D721Med (cell line): ENCODE data around the gene AFDN.

Experiments
- DNase-seq: peaks from one replicate; pipeline ENCODE4 v3.0.0; 2011; ENCODE audit warnings: low spot score; ENCODE audit not compliant: insufficient read length
- FAIRE-seq: peaks from 2 replicates; lab custom pipeline; 2011; peaks lifted over from hg19 to GRCh38; lab: Jason Lieb, UNC
- TF ChIP-seq, protein P1 (sequence below): IDR thresholded peaks from 2 replicates; pipeline ENCODE4 v1.5.1; 2012; ENCODE audit warnings: mild to moderate bottlenecking, control low read depth; ENCODE audit not compliant: insufficient read depth; ENCODE audit errors: missing control alignments

The AFDN gene

GRCh38 chr6:167872538-167873210, 46.0 kb downstream of the AFDN start:
- no peak for FAIRE-seq
- TF ChIP-seq, protein P1, sequence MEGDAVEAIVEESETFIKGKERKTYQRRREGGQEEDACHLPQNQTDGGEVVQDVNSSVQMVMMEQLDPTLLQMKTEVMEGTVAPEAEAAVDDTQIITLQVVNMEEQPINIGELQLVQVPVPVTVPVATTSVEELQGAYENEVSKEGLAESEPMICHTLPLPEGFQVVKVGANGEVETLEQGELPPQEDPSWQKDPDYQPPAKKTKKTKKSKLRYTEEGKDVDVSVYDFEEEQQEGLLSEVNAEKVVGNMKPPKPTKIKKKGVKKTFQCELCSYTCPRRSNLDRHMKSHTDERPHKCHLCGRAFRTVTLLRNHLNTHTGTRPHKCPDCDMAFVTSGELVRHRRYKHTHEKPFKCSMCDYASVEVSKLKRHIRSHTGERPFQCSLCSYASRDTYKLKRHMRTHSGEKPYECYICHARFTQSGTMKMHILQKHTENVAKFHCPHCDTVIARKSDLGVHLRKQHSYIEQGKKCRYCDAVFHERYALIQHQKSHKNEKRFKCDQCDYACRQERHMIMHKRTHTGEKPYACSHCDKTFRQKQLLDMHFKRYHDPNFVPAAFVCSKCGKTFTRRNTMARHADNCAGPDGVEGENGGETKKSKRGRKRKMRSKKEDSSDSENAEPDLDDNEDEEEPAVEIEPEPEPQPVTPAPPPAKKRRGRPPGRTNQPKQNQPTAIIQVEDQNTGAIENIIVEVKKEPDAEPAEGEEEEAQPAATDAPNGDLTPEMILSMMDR = no peak
- no peak for DNase-seq

DNA sequence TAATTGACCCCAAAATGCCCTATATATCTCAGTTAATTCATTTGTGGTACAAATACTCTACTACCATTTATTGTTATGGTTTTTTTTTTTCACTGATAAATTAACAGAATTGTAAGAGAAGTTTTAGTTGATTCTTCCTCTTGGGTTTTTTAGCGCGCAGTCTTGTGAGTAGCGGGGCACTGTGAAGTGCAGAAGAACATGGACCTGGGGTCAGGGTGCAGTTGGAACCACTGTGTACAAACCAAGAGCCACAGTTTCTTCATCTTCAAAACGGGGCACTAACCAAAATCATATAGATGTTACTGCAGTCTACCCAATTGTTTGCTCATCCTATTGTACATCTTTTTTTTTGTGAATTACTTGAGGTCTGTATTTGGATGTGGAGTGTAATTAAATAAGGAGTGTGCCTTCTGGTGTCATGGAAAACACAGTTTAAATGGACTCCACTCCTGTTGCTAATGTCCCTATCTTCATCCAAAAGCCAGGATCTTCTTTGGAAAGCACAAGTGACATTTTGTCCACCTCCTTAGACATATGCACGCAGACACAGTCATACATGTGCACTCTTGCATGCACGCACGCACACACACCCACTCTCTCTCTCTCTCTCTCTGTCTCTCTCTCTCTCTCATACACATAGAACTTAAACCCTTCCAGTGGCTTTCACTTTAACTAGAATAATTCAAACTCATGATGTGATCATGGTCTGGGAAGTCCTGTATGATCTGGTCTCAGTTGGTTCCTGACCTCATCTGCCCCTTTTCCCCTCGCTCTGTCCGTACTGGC, 51.5 kb downstream of the AFDN start:
- no peak for DNase-seq
- TF ChIP-seq, protein P1 = no peak

GRCh38 chr6:167879612-167880011, 52.9 kb downstream of the AFDN start:
- no peak for DNase-seq
- TF ChIP-seq, protein P1 = no peak
- FAIRE-seq = no peak

More for the DNA sequence above, 51.5 kb downstream of the AFDN start:
- FAIRE-seq = no peak

DNA sequence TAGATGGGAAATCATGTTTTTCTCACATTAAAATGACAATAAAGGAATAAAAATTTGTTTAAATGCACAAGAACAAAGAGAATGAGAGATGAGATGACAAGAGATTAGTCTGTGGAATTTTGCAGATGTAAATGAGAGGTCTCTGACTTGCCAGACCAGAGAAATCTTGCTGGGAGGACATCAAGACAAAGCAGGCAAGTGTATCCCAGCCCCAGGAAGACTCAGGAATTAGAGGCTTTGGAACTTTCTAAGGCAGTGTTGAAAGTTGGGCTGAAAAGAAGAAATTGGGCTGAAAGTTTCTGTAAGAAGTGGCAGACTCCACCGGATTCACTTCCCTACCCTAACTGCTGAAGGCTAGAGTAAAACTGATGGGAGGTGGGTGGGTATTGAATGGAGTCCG, 54.6 kb downstream of the AFDN start:
- no peak for DNase-seq
- no peak for FAIRE-seq
- TF ChIP-seq, protein P1 = no peak

GRCh38 chr6:167882244-167882643, 55.5 kb downstream of the AFDN start:
- DNase-seq = no peak
- TF ChIP-seq, protein P1 = no peak
- no peak for FAIRE-seq

DNA sequence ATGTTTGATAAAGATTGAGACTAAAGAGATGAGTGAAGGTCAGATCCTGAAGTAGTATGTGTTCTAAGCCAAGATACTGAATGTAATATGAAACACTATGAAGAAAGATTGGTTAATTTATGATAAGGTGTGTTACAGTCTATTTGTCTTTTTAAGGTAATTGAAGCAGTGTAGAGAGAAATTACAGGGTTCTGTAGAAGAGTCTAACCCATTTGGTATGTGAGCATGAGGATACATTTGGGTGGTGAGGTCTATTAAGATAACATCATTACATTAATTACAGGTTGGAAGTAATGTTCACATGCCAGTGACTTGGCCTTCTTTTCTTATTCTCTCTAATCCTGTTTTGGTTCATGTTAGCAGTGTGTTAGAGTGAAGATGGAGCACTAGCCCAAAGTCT, 61.4 kb downstream of the AFDN start:
- DNase-seq (no peak), FAIRE-seq (no peak)
- TF ChIP-seq, protein P1 = no peak
